RPMI7951 (cell line): ENCODE results near the gene NR4A2. TPM values are rescaled to one million over a fixed set of nuclear protein-coding genes. Genes with fewer than 3 reads are reported as not detected.

Source experiments
- DNase-seq: peaks from one replicate; pipeline ENCODE4 v3.0.0-alpha.2; 2012; ENCODE audit warnings: low read depth
- total RNA-seq: library from RNA; depleted of rRNA; stranded (reverse); fragments of >200 nt; shearing (Covaris generic); gene quantifications from 2 replicates; pipeline ENCODE4 v1.2.3, GENCODE V29; 2014

NR4A2 gene
- total RNA-seq, 1 experiment from 2014 or later: 0.96 TPM

- no peak for DNase-seq
Observed at GRCh38 chr2:156340377-156340776, 7.9 kb upstream of the NR4A2 start.

- DNase-seq: no peak
Observed at GRCh38 chr2:156339865-156340264, 7.3 kb upstream of the NR4A2 start.

- DNase-seq: peak; percentile 40
Observed at GRCh38 chr2:156339110-156339847, 6.8 kb upstream of the NR4A2 start.

GRCh38 chr2:156338578-156338977, 6.1 kb upstream of the NR4A2 start:
- no peak for DNase-seq

- peak; percentile 93 for DNase-seq
Observed at GRCh38 chr2:156334496-156335478, 2.3 kb upstream of the NR4A2 start.

- DNase-seq: peak; percentile 43
Observed at GRCh38 chr2:156333951-156334495, 1.5 kb upstream of the NR4A2 start.

- peak; percentile 3 for DNase-seq
Observed at GRCh38 chr2:156333274-156333950, 891 bp upstream of the NR4A2 start.

GRCh38 chr2:156332284-156332533, 312 bp downstream of the NR4A2 start:
- no peak for DNase-seq

GRCh38 chr2:156331572-156332283, 793 bp downstream of the NR4A2 start:
- DNase-seq: peak; percentile 80

GRCh38 chr2:156329927-156330726, 2.4 kb downstream of the NR4A2 start:
- no peak for DNase-seq

GRCh38 chr2:156329031-156329926, 3.2 kb downstream of the NR4A2 start:
- no peak for DNase-seq

- DNase-seq: no peak
Observed at GRCh38 chr2:156327835-156328695, 4.5 kb downstream of the NR4A2 start.

GRCh38 chr2:156326526-156327095, 5.9 kb downstream of the NR4A2 start:
- no peak for DNase-seq

- no peak for DNase-seq
Observed at GRCh38 chr2:156325688-156326525, 6.6 kb downstream of the NR4A2 start.

- DNase-seq: no peak
Observed at GRCh38 chr2:156323754-156324153, 8.8 kb downstream of the NR4A2 start.

GRCh38 chr2:156322686-156323231, 9.8 kb downstream of the NR4A2 start:
- no peak for DNase-seq
